ENCODE results near the gene GNB1L. TPM values are rescaled to one million over a fixed set of nuclear protein-coding genes. Genes with fewer than 3 reads are reported as not detected.

The GNB1L gene
- total RNA-seq, 1 experiment from 2014 or later, result 15.8 TPM

GRCh38 chr22:19873138-19873959 is 18.7 kb upstream of the GNB1L start:
- no TSS peak for BruUV-seq (replicated peaks)
- Histone ChIP-seq H3K27me3 (replicated peaks; ENCODE audit: control insufficient read depth, insufficient read depth, low read length) (no peaks in the 10 kb centered on the region), H3K9me3 (no peaks in the 10 kb centered on the region), H3K36me3 (ENCODE audit: control insufficient read depth, insufficient read depth, low read length) (no peaks in the 10 kb centered on the region), H3K4me1 (no peaks in the 10 kb centered on the region), H3K4me3 (ENCODE audit: low read depth, low read length) (no peak overlapping the region)
- Mint-ChIP-seq H3K27me3 (ENCODE audit: insufficient read depth, unreplicated experiment) (no peaks in the 10 kb centered on the region), H3K4me1 (ENCODE audit: low read depth, unreplicated experiment) (no peaks in the 10 kb centered on the region), H3K4me3 (ENCODE audit: unreplicated experiment) (no peak overlapping the region), H3K36me3 (ENCODE audit: insufficient read depth, unreplicated experiment) (peaks cover 6% of the 10 kb centered on the region), H3K27ac (ENCODE audit: unreplicated experiment) (no peak overlapping the region), H3K9me3 (ENCODE audit: unreplicated experiment) (no peaks in the 10 kb centered on the region)
- intact Hi-C loops (cut with micrococcal nuclease; ENCODE audit: unreplicated experiment), result no loop called here
- POLR2A ChIA-PET, result no interaction called here
- no peak for TF ChIP-seq CTCF (IDR thresholded peaks at IDR 0.05; ENCODE audit: insufficient read depth in 1 of 2, low read depth in 1 of 2, low read length in 1 of 2, severe bottlenecking in 1 of 2, unreplicated experiment in 1 of 2)
- CTCF ChIA-PET, result no interaction called here
- no peak for DNase-seq

GRCh38 chr22:19872779-19873137 is 18.1 kb upstream of the GNB1L start:
- no peaks in the 10 kb centered on the region for H3K27me3 ChIP-seq (replicated peaks; ENCODE audit: control insufficient read depth, insufficient read depth, low read length)
- no peaks in the 10 kb centered on the region for H3K36me3 ChIP-seq (ENCODE audit: control insufficient read depth, insufficient read depth, low read length)
- Mint-ChIP-seq H3K4me3 (ENCODE audit: unreplicated experiment) (no peak overlapping the region), H3K27ac (ENCODE audit: unreplicated experiment) (no peak overlapping the region), H3K4me1 (ENCODE audit: low read depth, unreplicated experiment) (no peaks in the 10 kb centered on the region), H3K9me3 (ENCODE audit: unreplicated experiment) (no peaks in the 10 kb centered on the region), H3K27me3 (ENCODE audit: insufficient read depth, unreplicated experiment) (no peaks in the 10 kb centered on the region), H3K36me3 (ENCODE audit: insufficient read depth, unreplicated experiment) (peaks cover 2% of the 10 kb centered on the region)
- TF ChIP-seq CTCF (IDR thresholded peaks at IDR 0.05; ENCODE audit: insufficient read depth in 1 of 2, low read depth in 1 of 2, low read length in 1 of 2, severe bottlenecking in 1 of 2, unreplicated experiment in 1 of 2), result no peak
- ChIA-PET CTCF (no interaction called here), POLR2A (no interaction called here)
- no peak overlapping the region for H3K4me3 ChIP-seq (ENCODE audit: low read depth, low read length)
- H3K4me1 ChIP-seq, result no peaks in the 10 kb centered on the region
- H3K9me3 ChIP-seq, result no peaks in the 10 kb centered on the region
- intact Hi-C loops (cut with micrococcal nuclease; ENCODE audit: unreplicated experiment), result no loop called here
- DNase-seq, result no peak
- BruUV-seq (replicated peaks), result no TSS peak

GRCh38 chr22:19871845-19872778 is 17.4 kb upstream of the GNB1L start:
- H3K36me3 Mint-ChIP-seq (ENCODE audit: insufficient read depth, unreplicated experiment), result no peaks in the 10 kb centered on the region
- intact Hi-C loops (cut with micrococcal nuclease; ENCODE audit: unreplicated experiment), result no loop called here
- H3K27ac Mint-ChIP-seq (ENCODE audit: unreplicated experiment), result no peak overlapping the region
- Histone ChIP-seq H3K9me3 (no peaks in the 10 kb centered on the region), H3K27me3 (replicated peaks; ENCODE audit: control insufficient read depth, insufficient read depth, low read length) (no peaks in the 10 kb centered on the region), H3K4me1 (no peaks in the 10 kb centered on the region), H3K36me3 (ENCODE audit: control insufficient read depth, insufficient read depth, low read length) (no peaks in the 10 kb centered on the region), H3K4me3 (ENCODE audit: low read depth, low read length) (no peak overlapping the region)
- no peaks in the 10 kb centered on the region for H3K4me1 Mint-ChIP-seq (ENCODE audit: low read depth, unreplicated experiment)
- no peak overlapping the region for H3K4me3 Mint-ChIP-seq (ENCODE audit: unreplicated experiment)
- H3K27me3 Mint-ChIP-seq (ENCODE audit: insufficient read depth, unreplicated experiment), result no peaks in the 10 kb centered on the region
- no TSS peak for BruUV-seq (replicated peaks)
- CTCF ChIA-PET, result no interaction called here
- POLR2A ChIA-PET, result no interaction called here
- DNase-seq, result no peak
- H3K9me3 Mint-ChIP-seq (ENCODE audit: unreplicated experiment), result no peaks in the 10 kb centered on the region
- no peak for TF ChIP-seq CTCF (IDR thresholded peaks at IDR 0.05; ENCODE audit: insufficient read depth in 1 of 2, low read depth in 1 of 2, low read length in 1 of 2, severe bottlenecking in 1 of 2, unreplicated experiment in 1 of 2)
